LNCaP clone FGC (cell line): Measurements from ENCODE around the gene KLHL18.
"Not testable (repeated sequence)": the region's sequence is repeated elsewhere in the genome, so short reads cannot be mapped to it uniquely, and the experiment has no call there.

Experiments used
- DNase-seq: peaks from one replicate; pipeline ENCODE4 v3.0.0-alpha.2; 2011; ENCODE audit warnings: low read depth
- H3K4me3 ChIP-seq: 2 replicates; pipeline ENCODE4 v1.5.1; 2011; ENCODE audit warnings: mild to moderate bottlenecking, low read depth, low read length, control low read depth
- CTCF ChIP-seq: IDR thresholded peaks from 2 replicates; pipeline ENCODE4 v1.5.1; 2012; ENCODE audit warnings: mild to moderate bottlenecking; ENCODE audit not compliant: control insufficient read depth, insufficient read depth; ENCODE audit errors: extremely low read depth

Gene KLHL18

DNA sequence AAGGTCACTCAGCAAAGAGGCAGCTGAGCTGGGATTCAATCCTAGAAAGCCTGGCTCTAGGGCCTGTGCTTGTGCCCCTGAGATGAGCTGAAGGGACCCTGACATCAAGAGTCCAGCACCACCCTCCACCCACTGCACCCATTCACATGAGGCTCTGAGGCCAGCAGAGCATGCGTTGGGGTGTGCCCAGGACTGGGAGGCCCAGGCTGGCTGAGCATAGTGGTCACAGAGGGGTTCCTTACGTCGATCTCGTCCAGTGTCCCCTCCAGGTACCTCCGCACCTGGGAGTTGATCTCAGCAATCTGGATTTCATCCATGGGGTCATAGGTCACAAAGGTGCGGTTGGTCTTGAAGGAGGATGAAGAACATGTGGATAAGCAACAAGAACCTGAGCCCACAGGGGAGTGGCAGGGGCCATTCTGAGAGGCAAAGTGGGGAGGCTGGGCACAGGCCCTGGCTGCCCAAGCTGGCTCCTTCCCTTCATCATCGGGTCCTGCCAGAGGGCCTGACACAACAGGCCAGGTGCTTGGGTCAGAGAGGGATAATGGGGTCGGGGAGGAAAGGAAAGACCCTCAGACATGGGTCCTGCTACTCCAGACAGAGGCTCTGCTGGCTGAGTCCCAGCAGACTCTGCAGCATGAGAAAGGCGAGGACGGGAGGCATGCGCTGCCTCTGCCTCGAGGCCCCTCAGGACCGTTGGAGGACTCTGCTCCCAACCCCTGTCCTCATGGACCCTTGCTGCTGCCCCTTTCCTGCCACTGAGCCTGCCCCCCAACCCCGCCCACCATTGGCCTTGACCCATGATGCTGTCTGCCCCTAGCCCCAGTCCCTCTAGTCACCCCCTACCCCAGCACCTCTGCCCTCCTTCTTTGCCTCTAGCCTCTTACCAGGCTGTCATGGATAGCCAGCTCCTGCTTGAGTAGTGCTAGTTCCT is 35.3 kb upstream of the KLHL18 start:
- no peak overlapping the region for H3K4me3 ChIP-seq
- DNase-seq, result no peak
- no peak for TF ChIP-seq CTCF

DNA sequence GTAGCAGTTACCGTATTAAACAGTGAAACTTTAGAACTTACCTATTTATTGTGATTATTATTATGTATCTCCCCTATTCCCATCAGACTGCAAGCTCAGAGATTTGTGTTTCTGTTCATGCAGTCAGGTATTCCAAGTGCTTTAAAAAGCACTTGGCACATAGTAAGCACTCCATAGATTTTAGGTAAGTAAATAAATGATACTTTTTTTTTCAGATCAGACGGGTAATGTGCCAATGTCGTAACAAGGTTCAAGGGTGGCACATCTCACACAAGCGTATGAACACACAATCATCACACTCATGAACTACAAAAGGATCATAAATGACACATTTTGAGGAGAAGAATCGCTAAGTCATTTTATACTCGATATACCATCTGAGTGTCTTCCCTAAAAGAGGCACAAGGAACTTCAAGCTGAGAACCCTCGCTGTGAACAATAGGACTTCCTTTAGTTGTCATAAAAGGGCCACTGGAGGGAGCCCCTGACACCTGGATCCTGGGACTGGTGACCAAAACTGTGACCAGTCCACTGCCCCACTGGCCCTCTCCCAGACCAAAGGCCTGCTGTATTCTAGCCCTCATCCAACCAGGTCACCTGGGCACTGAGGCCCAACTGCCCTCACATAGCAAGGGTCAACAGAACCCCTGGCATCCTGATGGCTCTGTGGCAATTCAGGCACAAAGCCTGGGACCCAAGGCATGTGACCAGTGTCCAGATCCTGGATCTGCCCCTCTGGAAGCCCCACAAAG is 32.3 kb upstream of the KLHL18 start:
- H3K4me3 ChIP-seq, result no peak overlapping the region
- TF ChIP-seq CTCF, result peak; percentile 44
- peak; percentile 18 for DNase-seq

GRCh38 chr3:47251085-47251484 is 31.7 kb upstream of the KLHL18 start:
- not testable (repeated sequence) for H3K4me3 ChIP-seq, DNase-seq

DNA sequence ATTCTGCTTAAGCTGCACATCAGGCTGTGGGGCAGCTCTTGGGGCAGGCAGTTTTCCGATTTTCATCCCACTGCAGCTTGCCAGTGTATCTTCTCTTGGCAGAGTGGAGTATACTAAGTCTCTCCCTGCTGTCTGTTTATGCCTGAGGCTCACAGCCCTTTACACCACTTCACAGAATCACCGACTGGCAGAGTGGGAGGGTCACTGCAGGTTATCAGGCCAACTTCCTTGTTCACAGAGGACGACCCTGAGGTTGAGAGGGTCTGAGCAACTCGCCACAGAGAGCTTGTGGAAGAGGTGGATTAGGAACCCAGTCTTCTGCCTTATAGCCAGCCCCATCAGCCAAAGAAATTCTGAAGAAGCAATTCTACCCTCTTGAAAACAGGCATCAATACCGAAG is 31.1 kb upstream of the KLHL18 start:
- no peak for DNase-seq
- no peak overlapping the region for H3K4me3 ChIP-seq
- TF ChIP-seq CTCF, result no peak

GRCh38 chr3:47256331-47256730 is 26.4 kb upstream of the KLHL18 start:
- not testable (repeated sequence) for H3K4me3 ChIP-seq, DNase-seq

DNA sequence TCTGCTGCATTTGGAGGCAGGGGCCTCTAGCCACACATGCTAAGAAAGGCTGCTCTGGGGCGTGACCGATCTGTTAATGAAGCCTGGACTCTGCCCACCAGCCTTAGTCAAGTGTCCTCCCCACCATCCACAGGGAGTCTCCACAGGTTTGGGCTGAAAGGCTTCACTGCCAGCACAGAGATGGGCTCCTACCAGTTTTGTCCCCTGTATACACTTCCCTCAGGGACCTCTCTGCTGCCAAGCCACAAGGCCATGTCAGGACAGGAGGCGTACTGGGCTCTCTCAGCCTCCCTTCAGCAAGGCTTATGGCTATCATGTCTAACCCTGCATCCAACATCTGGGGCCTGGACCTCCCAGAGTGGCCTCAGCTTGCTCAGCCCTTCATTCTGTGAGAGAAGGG is 23.6 kb upstream of the KLHL18 start:
- DNase-seq, result no peak
- TF ChIP-seq CTCF, result no peak
- H3K4me3 ChIP-seq, result no peak overlapping the region

DNA sequence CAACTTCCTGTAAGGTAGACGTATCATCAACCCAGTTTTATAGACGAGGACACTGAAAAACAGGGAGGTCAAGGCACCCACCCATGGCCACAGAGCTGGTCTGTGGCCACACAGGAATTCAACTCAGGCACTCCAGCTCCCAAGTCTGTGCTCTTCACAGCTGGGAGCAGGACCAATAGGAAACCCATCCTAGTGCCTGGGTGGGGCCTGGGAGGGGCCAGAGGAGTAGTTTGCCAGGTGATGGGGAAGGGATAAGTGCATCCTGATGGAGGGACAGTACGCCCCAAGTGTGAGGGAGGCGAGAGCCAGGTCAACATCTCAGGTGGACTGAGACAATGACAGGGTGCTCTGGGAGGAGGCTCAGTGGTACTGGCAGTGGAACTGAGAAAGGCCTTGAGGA is 22.1 kb upstream of the KLHL18 start:
- no peak for TF ChIP-seq CTCF
- no peak overlapping the region for H3K4me3 ChIP-seq
- no peak for DNase-seq
